HG02938 (cell line): ENCODE results near the gene DDTL.
"Not testable (repeated sequence)": the region's sequence is repeated elsewhere in the genome, so short reads cannot be mapped to it uniquely, and the experiment has no call there.

Experiments used
- ATAC-seq: cut with Tn5 transposase; IDR thresholded peaks from one replicate; pipeline ENCODE4 v1.9.1; 2021; ENCODE audit warnings: mild to moderate bottlenecking, moderate library complexity; ENCODE audit not compliant: unreplicated experiment

The DDTL gene

GRCh38 chr22:23969071-23969470, 2.4 kb downstream of the DDTL start:
- no peak for ATAC-seq

- no peak for ATAC-seq
Observed at GRCh38 chr22:23970201-23970641, 3.5 kb downstream of the DDTL start.

GRCh38 chr22:23970816-23971486, 4.3 kb downstream of the DDTL start:
- no peak for ATAC-seq

DNA sequence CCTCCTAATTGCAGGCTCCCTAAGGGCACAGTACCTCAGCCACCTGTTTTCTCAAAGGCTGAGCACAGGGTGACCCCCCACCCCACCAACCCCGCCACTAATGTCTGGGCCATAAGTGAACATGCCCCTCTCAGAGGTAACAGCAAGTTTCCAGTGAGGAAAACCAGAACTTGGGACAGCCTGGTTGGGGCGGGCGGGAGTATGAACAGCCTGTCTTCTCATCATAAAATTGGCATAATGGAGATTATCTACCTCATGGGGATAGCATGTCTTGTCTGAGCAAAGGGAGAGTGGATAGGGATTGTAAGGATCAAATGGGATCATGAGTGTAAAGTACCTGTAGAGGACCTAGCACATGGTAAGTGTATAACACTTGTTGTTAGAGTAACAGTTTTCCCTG, 5.2 kb downstream of the DDTL start:
- ATAC-seq: not testable (repeated sequence)

DNA sequence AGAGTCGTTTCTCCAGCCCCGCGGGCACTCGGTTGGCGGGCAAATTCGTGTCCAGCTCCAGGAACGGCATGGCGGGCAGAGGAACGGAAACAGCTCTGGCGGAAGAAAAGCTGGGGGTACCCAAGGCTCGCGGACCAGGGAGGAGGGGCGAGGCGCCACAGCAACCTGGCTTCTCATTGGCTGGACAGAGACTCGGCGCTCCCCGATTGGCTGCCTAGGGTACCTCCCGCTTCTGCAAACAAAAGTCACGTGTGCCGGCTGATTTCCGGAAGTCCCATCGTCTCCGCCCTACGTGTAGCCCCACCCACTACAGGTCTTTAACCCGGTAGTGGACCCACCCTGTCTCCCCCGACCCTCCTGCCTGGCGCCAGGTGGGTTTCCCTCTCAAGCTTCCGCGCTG, 7.7 kb downstream of the DDTL start, which contains the start of gene DDT:
Gene DDT (minus strand): TSS at position 97 of the 400 bp plus-strand sequence. CDS start 27 bp downstream, at position 70.
- ATAC-seq: peak; percentile 80

DNA sequence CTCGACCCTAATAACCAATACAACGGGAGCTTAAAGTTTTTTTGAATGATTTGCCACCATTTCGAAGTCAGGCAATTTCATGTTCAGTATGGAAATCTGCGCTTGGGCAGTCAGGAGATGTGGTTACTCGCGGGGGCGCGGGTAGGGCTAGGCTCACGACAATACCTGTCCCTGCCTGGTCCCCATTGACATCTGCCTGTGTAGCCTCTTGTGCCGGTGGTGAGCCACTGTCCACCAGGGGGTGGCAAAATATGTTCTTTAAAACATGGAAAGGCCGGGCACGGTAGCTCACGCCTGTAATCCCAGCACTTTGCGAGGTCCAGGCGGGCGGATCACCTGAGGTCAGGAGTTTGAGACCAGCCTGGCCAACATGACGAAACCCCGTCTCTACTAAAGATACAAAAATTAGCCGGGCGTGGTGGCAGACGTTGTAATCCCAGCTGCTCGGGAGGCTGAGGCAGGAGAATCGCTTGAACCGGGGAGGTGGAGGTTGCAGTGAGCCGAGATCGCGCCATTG, 8.2 kb downstream of the DDTL start:
- peak; percentile 30 for ATAC-seq

DNA sequence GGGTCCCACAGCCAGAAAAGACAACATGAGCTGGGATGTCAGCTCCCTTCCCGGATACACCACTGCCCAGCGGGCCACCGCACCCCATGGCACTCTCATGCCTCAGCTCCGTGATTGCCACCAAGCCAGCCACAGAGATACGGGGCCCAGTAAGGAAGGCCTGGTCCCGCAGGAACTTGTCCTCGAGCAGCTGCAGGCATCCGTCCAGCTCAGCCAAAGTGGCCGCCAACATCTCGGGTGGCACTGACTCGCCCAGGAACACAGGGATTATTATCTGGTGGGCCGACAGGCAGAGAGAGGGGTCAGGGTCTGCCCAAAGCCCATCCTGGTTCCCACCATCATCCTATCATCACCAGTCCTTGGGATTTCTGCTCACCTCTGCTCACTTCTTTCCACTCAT, 10.6 kb downstream of the DDTL start:
- not testable (repeated sequence) for ATAC-seq

GRCh38 chr22:23979557-23980240, 13.0 kb downstream of the DDTL start, which contains the start of gene GSTT2:
GSTT2 (plus strand) TSS chr22:23980134.
- not testable (repeated sequence) for ATAC-seq

DNA sequence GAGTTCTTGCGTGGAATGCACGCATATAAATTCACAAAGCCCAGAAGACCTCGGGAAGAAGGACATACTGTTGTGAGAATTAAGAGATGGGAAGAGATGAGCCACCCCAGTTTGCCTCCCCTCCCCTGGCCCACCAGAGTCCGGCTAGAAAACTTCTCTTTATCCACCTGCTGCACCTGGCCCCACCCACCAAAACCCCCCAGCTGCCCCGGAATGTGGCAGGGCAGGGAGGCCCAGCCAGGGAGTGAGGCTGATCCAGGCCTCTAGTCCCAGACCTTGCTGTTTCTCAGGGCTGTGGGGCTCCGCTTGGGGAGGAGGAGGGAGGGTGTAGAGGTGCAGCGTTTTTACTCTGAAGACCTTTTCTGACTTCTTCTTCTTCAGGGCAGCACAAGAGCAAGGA, 13.9 kb downstream of the DDTL start:
- ATAC-seq: not testable (repeated sequence)

DNA sequence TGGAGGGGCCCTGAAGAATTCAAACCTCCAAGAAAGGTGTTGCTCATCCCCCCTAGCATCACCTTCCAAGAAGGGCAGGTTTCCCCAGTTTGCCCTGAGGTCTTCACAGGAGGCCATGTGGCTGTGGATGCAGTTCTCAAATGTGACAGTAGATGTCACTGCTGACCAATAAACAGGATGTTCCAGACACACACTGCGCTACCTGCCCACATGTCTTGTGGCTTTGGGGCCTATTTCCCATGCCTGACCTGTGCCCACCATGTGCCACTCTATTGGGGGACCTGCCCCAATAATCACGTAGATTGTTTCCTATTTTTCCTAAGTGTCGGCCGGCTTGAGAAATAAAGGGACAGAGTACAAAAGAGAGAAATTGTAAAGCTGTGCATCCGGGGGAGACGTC, 17.7 kb downstream of the DDTL start:
- no peak for ATAC-seq

GRCh38 chr22:23986089-23986488, 19.4 kb downstream of the DDTL start:
- ATAC-seq: not testable (repeated sequence)

GRCh38 chr22:23986538-23987178, 20.0 kb downstream of the DDTL start:
- not testable (repeated sequence) for ATAC-seq

DNA sequence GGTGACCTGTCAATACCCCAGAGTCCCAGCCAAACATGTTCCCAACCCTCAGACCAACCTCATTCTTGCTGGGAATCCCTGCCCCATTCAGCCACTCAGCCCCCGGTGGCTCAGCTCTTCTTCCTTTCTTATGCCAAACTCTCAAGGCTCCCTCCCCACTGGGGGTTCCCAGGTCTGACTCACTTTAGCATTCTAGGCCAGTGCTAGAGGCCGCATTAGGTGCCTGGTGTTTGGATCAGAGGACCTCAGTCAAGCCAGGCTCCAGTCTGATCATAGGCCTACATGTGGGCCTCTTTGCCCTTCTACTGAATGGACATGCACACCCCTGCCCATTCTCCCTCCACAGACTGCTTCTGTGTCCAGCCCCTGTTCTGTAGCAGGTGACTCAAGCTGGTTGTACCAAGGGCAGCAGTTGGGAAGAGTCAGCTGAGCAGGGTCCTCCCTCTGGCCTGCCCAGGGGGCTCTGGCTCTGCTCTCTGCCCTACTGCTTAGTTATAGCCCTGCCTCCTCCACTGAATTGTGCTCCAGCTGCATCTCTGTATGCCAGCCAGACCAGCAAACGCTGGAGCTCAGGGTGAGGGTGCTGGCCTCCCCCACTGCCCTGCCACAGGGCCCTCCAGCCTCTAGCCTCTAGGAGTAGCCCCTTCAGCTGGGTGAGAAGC, 23.0 kb downstream of the DDTL start:
- ATAC-seq: not testable (repeated sequence)

DNA sequence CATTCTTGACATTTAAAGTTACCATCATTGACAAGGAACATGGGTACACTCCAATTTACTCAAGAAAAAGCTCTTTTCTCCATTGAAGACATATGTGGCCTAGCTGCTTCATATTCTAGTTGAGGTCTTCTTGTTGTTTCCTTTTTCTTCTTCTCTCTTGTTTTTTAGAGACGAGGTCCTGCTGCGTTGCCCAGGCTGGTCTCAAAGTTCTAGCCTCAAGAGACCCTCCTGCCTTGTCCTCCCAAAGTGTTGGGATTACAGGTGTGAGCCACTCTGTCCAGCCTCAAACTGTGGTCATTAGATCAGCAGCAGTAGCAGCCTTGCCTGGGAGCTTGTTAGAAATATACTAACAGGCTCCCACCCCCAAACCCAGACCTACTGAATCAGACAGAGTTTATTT, 26.4 kb downstream of the DDTL start:
- not testable (repeated sequence) for ATAC-seq

DNA sequence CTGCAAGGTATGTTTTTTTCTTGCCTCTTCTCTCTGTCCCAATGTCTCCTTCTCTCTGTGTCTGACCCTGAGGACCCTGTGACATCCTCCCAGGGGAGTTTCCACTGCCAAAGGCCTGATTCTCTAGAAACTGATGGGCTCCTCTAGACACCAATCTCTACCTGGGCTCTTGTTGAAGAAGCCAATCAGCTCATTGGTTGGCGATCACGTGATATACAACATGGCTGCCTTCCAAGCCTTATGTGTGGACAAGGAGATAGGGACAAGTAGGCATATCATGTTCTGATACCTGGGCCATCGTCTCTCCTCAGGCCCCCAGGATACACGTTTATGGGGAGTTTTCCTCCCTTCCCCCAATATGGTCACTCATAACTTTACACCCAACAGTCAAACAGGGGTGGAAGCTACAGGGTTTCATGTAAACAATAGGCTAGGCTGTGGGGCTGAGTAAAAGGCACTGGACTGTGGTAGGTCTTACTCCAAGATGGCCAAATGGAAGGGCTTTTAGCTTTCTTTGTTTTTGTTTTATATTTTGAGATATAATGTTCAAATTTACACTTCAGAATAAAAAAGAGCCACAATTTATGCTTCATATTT, 27.0 kb downstream of the DDTL start:
- not testable (repeated sequence) for ATAC-seq

DNA sequence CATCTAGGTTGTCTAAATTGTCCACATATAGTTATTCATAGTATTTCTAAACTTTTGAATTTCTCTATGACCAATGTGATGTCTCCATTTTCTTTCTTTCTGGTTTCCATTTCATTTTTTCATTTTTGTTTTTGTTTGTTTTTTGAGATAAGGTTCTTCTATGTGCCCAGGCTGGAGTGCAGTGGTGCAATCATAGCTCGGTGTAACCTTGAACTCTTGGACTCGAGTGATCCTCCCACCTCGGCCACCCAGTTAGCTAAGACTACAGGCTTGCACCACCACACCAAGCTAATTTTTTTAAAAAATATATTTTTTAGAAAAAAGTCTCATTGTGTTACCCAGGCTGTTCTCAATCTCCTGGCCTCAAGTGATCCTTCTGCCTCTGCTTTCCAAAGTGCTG, 30.4 kb downstream of the DDTL start:
- ATAC-seq: no peak

DNA sequence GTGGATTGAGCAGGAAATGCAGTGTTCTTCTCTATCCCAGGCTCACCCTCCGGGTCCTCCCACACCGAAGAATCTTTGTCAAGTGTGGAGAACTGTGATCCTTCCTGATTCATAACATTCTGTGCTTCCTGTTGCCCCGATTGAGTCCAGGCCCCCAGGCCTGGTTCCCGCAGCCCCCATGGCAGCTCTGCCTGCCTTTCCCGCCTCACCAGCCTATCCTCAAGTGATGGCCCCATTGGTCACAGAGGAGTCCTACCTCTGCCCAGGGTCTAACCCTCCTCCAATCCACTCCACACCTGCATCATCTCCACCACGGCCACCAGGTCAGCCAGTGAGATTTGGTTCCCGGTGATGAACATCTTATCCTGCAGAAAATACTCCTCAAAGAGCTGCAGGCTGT, 33.1 kb downstream of the DDTL start:
- not testable (repeated sequence) for ATAC-seq

DNA sequence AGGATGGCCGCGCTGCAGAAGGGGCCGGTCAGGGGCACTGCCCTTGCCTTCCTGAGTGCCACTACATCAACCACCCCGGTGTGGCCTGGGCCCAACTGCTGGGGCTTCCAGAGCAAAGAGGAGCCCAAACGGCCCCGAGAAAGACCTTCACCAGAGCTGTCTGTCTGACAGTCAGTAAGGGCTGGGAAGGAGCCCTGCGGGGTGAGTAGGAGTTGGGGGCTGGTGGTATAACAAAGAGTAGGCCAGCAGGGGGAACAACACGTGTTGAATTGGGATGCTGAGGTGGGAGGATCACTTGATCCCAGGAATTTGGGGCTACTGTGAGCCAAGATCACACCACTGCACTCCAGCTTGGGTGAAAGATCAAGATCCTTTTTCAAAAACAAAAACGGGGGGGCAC, 34.6 kb downstream of the DDTL start:
- ATAC-seq: no peak

DNA sequence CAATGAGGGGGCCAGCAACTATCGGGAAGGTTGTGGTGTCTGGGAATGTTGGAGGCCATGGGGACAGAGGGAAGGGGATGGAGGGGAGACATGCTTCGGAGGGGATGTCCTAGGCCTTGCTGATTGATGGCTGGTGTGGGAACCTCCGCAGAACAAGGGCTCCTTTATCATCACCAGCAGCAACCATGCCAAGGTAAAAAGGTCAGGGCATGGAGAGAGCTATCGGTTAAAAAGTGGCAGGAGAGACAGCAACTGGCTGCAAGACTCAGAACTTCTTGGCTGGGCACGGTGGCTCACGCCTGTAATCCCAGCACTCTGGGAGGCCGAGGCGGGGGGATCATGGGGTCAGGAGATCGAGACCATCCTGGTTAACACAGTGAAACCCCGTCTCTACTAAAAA, 35.6 kb downstream of the DDTL start:
- ATAC-seq: no peak

- no peak for ATAC-seq
Observed at GRCh38 chr22:24002851-24003250, 36.2 kb downstream of the DDTL start.

- no peak for ATAC-seq
Observed at GRCh38 chr22:24003887-24004286, 37.2 kb downstream of the DDTL start.
